NCI-H1436 treated with DMSO at 0.1 percent for 48 hours (cell line): ENCODE results near the gene TRIM52.

Experiments used
- DNase-seq: peaks from one replicate; lab custom pipeline; 2025; lab: John Stamatoyannopoulos, UW

The TRIM52 gene

GRCh38 chr5:181258576-181258975 is 2.4 kb downstream of the TRIM52 start:
- no peak for DNase-seq

DNA sequence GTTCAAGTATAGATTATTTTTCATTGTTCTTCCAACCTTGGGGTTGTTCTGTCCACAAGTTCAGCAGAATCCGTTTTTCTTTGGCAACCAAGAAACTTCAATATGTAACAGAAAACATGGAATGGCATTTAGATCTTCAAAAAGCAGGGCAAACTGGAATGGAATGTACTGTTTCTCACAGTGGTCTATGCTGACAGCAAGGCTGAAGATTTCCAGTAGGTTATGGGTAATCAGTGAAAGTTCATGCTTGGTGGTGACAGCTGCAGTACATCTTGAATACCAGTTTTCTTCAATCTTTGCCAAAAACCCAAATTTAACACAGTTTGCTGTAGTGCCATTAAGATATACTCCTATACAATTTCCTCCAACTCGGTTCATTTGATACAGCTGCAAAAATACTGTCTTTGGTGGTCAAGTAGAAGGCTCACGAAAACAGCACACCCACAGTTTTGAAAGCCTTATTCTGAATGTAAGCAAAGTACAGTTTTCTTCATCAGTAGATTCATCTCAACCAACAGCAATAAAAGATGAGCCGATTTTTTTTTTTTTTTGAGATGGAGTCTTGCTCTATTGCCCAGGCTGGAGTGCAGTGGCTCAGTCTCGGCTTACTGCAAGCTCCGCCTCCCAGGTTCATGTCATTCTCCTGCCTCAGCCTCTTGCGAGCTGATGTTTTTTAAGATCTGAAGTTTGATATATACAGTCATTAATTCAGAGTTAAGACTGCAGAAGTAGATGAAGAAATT is 4.9 kb downstream of the TRIM52 start:
- DNase-seq: no peak

GRCh38 chr5:181255276-181255675 is 5.7 kb downstream of the TRIM52 start:
- no peak for DNase-seq

DNA sequence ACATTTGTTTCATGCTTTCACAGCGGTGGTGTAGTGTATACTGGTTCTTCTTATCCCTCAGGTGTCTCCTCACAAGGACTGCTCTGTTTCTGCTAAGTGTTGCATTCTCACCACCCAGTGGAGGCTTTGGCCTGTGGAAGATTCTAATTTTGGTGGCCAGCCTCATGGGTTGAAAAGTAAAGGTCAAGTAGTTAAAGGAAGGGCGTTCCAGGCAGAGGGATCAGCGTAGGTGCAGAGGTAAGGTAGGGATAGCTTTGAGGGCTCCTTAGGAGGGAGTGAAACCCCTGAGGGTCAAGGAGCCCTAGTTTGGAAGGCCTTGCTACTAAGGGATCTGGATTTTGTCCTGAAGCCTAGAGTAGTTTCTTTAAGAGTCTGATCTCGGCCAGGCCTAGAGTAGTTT is 12.7 kb downstream of the TRIM52 start:
- DNase-seq: no peak

- DNase-seq: no peak
Measured at GRCh38 chr5:181246276-181247049, 14.5 kb downstream of the TRIM52 start.

GRCh38 chr5:181245427-181246275 is 15.3 kb downstream of the TRIM52 start:
- no peak for DNase-seq

DNA sequence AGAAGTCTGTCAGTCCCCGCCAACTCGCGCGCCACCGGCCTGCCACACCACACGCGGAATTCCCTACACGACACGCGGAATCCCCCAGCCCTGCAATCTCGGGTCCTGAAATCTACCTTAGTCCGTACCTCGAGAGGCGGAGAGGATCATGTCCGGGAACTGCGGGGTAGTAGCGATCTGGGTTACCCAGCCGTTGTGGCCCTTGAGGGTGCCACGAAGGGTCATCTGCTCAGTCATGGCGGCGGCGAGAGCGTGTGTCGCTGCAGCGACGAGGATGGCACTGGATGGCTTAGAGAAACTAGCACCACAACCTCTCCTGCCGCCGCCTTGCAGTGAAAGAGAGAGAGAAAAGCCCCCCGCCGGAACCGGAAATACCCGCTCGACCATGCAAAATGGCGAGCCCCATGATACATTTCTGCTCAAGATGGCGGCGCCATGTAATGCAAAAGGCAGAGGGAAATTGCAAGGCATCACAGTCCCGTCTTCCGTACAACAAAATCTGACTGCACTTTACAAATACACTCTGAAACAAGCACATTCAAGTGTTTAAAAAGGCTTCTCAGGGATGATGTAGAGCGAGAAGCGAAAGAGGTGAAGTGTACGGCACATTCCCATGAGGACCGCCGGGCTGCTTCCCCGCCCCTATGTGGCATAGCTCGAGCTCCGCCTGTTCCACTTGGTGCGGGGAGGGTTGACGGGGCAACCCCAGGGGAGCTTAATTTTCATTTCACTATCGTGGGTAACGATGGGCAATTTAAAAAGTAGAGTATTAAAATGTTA is 17.2 kb downstream of the TRIM52 start, which contains the start of gene RACK1:
Gene RACK1, minus strand, starts transcription at position 343 of the 780 bp plus-strand sequence. Its CDS starts 106 bp downstream, at position 237.
- DNase-seq: no peak

- no peak for DNase-seq
Measured at GRCh38 chr5:181243018-181243563, 17.9 kb downstream of the TRIM52 start.

DNA sequence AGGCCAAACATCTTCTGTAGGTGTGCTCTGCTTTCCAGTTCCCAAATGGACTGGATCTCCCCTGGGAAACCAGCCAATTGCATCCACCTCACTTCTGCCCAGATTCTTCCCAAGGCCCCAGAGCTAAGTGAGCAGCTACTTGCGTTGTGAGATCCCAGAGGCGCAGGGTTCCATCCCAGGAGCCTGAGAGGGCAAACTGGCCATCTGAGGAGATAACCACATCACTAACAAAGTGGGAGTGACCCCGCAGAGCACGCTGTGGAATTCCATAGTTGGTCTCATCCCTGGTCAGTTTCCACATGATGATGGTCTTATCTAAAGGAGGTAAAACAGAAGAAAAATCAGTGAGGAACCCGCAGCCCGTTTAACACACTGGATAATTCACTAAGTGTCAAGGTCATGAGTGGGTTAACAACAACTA is 18.9 kb downstream of the TRIM52 start:
- no peak for DNase-seq

GRCh38 chr5:181241393-181241975 is 19.5 kb downstream of the TRIM52 start:
- no peak for DNase-seq

DNA sequence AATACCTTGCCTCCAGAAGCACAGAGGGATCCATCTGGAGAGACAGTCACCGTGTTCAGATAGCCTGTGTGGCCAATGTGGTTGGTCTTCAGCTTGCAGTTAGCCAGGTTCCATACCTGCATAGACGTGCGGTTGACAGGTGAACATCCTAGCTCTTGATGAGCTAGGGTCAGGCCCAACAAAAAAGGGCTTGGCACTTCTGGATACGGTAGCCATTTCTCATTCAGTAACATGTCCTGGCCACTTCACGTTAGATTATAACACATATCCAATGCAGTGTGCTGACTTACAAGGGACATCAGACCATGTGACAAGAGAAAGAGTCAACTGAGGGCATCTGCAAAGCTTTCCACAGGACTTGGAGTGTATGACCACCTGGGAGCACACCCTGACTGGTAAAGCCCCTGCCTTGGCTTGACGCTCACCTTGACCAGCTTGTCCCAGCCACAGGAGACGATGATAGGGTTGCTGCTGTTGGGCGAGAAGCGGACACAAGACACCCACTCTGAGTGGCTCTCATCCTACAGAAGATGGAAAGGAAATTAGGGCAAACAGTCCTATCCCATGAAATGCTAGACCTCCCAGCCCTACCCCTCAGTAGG is 21.8 kb downstream of the TRIM52 start:
- DNase-seq: no peak

DNA sequence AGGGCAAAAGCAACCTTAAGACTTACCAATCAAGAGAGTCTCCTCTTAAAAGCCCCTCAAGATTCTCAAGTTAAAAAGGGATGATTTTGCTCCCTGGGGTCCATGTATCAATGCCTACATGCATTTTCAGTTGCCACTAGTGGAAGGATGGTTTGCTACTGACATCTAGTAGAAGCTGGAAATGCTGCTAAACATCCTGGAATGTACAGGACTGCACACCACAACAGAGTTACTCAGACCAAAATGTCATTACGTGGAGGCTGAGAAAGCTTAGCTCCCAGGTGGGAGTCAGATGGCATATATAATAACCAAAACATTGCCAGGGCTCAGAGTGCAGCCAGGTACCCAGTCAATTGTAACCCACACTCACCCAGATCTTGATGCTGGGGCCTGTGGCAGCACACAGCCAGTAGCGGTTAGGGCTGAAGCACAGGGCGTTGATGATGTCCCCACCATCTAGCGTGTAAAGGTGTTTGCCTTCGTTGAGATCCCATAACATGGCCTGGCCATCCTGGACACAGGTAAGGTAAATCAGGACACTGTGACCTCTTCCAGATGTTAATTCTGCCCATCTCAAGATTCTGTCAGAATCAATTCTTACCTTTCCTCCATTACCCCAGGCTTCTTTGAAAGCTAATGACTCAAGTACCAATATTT is 23.1 kb downstream of the TRIM52 start:
- DNase-seq: no peak

DNA sequence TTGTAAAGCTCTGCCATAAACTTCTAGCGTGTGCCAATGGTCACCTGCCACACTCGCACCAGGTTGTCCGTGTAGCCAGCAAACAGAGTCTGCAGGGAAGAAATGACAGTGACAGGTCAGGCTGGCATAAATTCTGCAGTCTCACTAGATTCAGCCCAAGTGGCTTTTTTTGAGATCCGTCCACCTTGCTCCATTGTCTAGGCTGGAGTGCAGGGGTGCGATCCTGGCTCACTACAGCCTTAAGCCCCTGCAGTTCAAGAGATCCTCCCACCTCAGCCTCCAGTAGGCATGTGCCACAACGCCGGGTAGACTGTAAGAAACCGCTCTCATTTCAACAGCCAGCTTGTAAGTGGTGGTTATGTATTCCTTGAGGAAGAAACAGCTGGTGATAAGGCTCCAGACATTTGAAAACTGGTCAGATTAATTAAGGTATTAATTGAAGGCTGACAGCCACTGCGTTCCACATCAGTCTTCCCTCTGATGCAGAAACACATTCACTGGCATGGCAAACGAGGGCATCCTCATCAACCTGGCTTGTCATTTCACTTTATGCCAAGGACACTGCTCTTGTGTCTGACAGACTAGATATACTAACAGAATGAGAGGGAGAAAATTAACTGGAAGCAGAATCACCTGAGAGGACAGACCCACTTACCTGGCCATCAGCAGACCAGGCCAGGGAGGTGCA is 23.8 kb downstream of the TRIM52 start:
- no peak for DNase-seq

DNA sequence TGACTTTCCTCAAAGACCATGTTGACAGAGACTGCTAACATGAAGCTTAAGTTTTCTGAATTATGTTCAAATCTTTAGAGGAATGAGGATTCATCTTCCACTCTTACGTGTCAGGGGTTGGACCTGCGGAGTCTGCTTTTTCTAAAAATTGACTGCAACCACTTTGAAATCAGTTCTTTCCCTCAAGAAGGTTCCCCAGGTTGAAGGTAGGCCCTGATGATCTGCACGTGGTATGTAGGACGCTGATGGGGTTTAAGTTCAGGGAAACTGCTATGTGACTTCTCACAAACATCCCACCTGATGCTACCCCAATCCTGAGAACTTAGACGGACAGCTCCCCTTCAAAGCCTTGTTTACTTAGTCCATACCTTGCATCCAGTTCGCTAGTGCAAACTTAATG is 24.5 kb downstream of the TRIM52 start:
- no peak for DNase-seq

GRCh38 chr5:181235689-181236366 is 25.1 kb downstream of the TRIM52 start:
- no peak for DNase-seq

DNA sequence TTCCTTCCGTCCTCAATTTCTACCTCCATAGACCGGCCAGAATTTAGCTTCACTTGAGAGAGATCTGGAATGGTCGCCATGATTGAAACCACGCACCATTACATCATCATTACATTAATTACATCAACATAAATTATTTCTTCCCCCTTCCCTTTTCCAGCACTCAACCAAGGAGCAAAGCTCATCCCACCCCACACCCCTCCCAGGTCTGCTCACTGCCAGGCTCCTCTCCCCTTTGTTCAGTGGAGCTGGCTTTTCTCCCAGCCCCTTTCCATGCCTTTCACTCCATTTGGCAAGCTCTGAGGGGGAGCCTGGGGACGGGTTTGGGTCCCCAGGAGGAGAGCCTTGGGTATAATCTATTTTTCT is 25.6 kb downstream of the TRIM52 start:
- DNase-seq: no peak

DNA sequence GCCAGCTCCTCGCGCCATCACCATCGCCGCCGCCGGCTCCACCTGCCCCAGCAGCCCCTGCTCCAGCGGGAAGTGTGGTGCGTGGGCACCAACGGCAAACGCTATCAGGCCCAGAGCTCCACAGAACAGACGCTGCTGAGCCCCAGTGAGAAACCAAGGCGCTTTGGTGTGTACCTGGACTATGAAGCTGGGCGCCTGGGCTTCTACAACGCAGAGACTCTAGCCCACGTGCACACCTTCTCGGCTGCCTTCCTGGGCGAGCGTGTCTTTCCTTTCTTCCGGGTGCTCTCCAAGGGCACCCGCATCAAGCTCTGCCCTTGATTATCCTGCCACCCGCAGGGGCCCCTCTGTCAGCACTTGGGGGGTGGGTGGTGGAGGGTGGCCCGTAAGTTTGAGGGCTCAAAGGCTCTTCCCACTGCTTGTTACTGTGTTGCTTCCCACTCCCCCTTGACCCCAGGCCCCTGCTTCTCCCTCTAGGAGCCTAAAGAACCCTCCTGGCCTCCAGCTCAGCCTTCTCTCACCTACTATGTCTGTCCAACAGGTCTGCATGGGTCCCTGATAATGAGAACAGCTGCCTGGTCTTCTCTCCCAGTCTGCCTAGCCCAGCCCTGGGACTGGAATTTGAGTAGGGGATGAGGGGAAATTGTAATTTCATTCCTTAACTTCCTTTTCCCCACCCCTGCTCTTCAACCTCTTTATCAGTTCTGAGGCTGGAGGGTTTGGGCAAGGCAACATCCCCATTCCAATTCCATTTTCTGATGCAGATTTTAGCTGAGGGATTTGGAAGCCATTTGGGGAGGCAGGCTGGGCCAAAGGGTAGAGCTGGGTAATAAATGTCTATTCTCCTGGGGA is 26.3 kb downstream of the TRIM52 start:
- DNase-seq: no peak
